ENCODE results near the gene OSBPL8.

Gene OSBPL8

DNA sequence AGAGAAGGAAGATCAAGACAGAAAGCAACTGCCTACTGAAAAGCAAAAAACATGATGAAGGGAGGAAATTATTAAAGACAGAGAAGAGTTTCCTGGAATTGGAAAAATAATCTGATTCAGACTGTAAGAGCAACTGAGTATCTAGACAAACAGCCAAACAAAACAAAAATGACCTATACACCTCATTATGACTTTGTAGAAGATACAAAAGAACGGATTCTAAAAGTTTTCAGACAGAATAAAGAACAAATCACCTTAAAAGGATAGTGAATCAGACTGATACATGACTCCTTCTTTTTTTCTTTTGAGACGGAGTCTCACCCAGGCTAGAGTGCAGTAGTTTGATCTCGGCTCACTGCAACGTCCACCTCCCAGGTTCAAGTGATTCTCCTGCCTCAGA lies 10.4 kb downstream of the OSBPL8 start:
- Histone ChIP-seq H3F3A (ENCODE audit: insufficient read depth, low read length) (no peaks in the 10 kb centered on the region), H3K4me3 (ENCODE audit: low read depth, low read length, poor library complexity, severe bottlenecking) (no peak overlapping the region), H3K79me2 (ENCODE audit: insufficient read depth, low read length) (peaks cover 78% of the 10 kb centered on the region), H3K9me3 (ENCODE audit: low read length) (no peaks in the 10 kb centered on the region), H4K20me1 (ENCODE audit: insufficient read depth, low read length) (no peaks in the 10 kb centered on the region), H3K27ac (ENCODE audit: low read depth, low read length, poor library complexity, severe bottlenecking) (no peak overlapping the region), H3K27me3 (ENCODE audit: insufficient read depth, low read length) (no peaks in the 10 kb centered on the region), H3K4me1 (ENCODE audit: insufficient read depth, low read length, severe bottlenecking) (peaks cover 21% of the 10 kb centered on the region), H3K36me3 (ENCODE audit: insufficient read depth, low read length) (no peaks in the 10 kb centered on the region), H3K9me2 (ENCODE audit: low read depth, low read length) (no peaks in the 10 kb centered on the region), H3K4me2 (ENCODE audit: low read length) (no peak overlapping the region), H2AFZ (ENCODE audit: low read length) (no peak overlapping the region), H3K9ac (ENCODE audit: low read length) (no peak overlapping the region)
- TF ChIP-seq, protein P1, sequence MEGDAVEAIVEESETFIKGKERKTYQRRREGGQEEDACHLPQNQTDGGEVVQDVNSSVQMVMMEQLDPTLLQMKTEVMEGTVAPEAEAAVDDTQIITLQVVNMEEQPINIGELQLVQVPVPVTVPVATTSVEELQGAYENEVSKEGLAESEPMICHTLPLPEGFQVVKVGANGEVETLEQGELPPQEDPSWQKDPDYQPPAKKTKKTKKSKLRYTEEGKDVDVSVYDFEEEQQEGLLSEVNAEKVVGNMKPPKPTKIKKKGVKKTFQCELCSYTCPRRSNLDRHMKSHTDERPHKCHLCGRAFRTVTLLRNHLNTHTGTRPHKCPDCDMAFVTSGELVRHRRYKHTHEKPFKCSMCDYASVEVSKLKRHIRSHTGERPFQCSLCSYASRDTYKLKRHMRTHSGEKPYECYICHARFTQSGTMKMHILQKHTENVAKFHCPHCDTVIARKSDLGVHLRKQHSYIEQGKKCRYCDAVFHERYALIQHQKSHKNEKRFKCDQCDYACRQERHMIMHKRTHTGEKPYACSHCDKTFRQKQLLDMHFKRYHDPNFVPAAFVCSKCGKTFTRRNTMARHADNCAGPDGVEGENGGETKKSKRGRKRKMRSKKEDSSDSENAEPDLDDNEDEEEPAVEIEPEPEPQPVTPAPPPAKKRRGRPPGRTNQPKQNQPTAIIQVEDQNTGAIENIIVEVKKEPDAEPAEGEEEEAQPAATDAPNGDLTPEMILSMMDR (IDR thresholded peaks at IDR 0.05; ENCODE audit: low read length) = no peak
- TF ChIP-seq EZH2 (IDR thresholded peaks at IDR 0.05; ENCODE audit: borderline replicate concordance, low read length) = no peak

- no peaks in the 10 kb centered on the region for H3K9me3 ChIP-seq (ENCODE audit: low read length)
- H3K27ac ChIP-seq (ENCODE audit: low read depth, low read length, poor library complexity, severe bottlenecking) = no peak overlapping the region
- H4K20me1 ChIP-seq (ENCODE audit: insufficient read depth, low read length) = no peaks in the 10 kb centered on the region
- H3K4me3 ChIP-seq (ENCODE audit: low read depth, low read length, poor library complexity, severe bottlenecking) = no peak overlapping the region
- H3K9me2 ChIP-seq (ENCODE audit: low read depth, low read length) = no peaks in the 10 kb centered on the region
- no peaks in the 10 kb centered on the region for H3F3A ChIP-seq (ENCODE audit: insufficient read depth, low read length)
- TF ChIP-seq, protein P1 (IDR thresholded peaks at IDR 0.05; ENCODE audit: low read length) = no peak
- no peak overlapping the region for H3K9ac ChIP-seq (ENCODE audit: low read length)
- H3K4me2 ChIP-seq (ENCODE audit: low read length) = no peak overlapping the region
- no peaks in the 10 kb centered on the region for H3K36me3 ChIP-seq (ENCODE audit: insufficient read depth, low read length)
- no peaks in the 10 kb centered on the region for H3K27me3 ChIP-seq (ENCODE audit: insufficient read depth, low read length)
- H3K79me2 ChIP-seq (ENCODE audit: insufficient read depth, low read length) = peaks cover 78% of the 10 kb centered on the region
- H3K4me1 ChIP-seq (ENCODE audit: insufficient read depth, low read length, severe bottlenecking) = peaks cover 19% of the 10 kb centered on the region
- H2AFZ ChIP-seq (ENCODE audit: low read length) = no peak overlapping the region
Measured at GRCh38 chr12:76548222-76548837, 11.2 kb downstream of the OSBPL8 start.

DNA sequence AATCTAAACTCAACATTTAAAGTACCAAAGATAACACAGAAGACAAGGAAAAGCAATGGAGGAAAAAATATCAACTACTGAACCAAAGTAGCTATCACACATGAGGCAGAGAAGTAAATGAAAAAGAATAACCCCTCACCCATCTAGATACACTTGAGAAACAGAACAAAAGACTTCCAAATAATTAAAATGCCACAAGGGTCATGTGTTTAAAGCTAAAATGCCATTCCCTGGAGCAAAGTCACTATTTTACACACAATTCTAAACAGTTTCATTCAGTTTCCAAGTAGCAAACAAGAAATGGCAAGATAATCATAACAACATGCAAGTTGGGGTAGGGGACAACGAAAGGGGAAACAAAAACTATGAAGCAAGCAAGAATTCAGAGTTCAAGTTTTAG lies 12.0 kb downstream of the OSBPL8 start:
- H3F3A ChIP-seq (ENCODE audit: insufficient read depth, low read length) = no peaks in the 10 kb centered on the region
- H3K9me3 ChIP-seq (ENCODE audit: low read length) = no peaks in the 10 kb centered on the region
- no peak overlapping the region for H2AFZ ChIP-seq (ENCODE audit: low read length)
- no peak overlapping the region for H3K4me3 ChIP-seq (ENCODE audit: low read depth, low read length, poor library complexity, severe bottlenecking)
- H3K9me2 ChIP-seq (ENCODE audit: low read depth, low read length) = no peaks in the 10 kb centered on the region
- peaks cover 13% of the 10 kb centered on the region for H3K4me1 ChIP-seq (ENCODE audit: insufficient read depth, low read length, severe bottlenecking)
- H3K27ac ChIP-seq (ENCODE audit: low read depth, low read length, poor library complexity, severe bottlenecking) = no peak overlapping the region
- peaks cover 78% of the 10 kb centered on the region for H3K79me2 ChIP-seq (ENCODE audit: insufficient read depth, low read length)
- H3K4me2 ChIP-seq (ENCODE audit: low read length) = no peak overlapping the region
- H3K9ac ChIP-seq (ENCODE audit: low read length) = no peak overlapping the region
- no peaks in the 10 kb centered on the region for H3K27me3 ChIP-seq (ENCODE audit: insufficient read depth, low read length)
- no peaks in the 10 kb centered on the region for H3K36me3 ChIP-seq (ENCODE audit: insufficient read depth, low read length)
- TF ChIP-seq, protein P1 (IDR thresholded peaks at IDR 0.05; ENCODE audit: low read length) = no peak
- no peak for TF ChIP-seq EZH2 (IDR thresholded peaks at IDR 0.05; ENCODE audit: borderline replicate concordance, low read length)
- no peaks in the 10 kb centered on the region for H4K20me1 ChIP-seq (ENCODE audit: insufficient read depth, low read length)
